ENCODE measurements around the gene DEK. TPM values are rescaled to one million over a fixed set of nuclear protein-coding genes. Genes with fewer than 3 reads are reported as not detected.
A peak's percentile ranks its signal among the peaks of the same experiment; 100 is the strongest.

DEK gene
- total and polyA plus RNA-seq, 12 donors: 23.0 to 78.3 (median 51.9) TPM

DNA sequence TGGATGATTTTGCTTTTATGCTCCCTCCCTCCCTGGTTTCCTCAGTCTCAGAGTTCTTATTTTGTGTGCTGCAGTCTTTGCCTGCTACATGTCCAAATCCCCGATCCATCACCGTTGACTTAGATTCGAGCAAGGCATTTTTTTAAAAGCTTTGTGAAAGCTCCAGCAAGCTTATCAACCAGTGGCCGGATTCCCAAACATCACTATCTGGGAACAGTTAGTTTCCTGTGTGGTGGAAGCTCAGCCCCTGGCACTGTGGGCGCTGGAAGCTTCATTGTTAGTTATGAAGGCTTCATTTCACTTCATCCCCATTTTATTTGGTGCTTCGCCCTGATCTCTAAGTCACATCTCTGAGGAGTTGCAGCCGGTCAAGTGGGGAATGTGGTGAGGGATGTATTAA lies 44.7 kb downstream of the DEK start:
- intact Hi-C loops (cut with DNase I): no loop called here

DNA sequence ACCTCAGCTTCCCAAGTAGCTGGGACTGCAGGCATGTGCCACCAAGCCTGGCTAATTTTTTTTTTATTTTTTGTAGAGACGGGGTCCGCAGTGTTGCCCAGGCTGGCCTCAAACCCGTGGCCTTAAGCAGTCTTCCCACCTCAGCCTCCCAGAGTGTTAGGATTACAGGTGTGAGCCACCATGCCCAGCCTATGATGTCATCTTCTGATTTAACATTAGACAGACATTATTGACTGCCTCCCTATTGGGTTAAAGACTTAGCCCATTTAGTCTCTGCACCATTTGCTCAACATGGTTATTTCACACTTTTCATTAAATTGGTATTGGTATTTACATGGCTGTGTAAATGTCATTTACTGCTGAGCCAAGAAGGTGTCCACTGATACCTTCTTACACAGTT lies 46.1 kb downstream of the DEK start:
- no peak overlapping the region for H3K4me3 ChIP-seq
- peaks cover 0 to 14% (median 6%) of the 10 kb centered on the region in 9 donors for H3K4me1 ChIP-seq
- H3K9me3 ChIP-seq: no peaks in the 10 kb centered on the region
- no peak overlapping the region for H3K27ac ChIP-seq
- intact Hi-C loops (cut with DNase I): no loop called here
- H3K27me3 ChIP-seq: no peaks in the 10 kb centered on the region
- ATAC-seq: no peak
- peaks cover 0 to 92% (median 20%) of the 10 kb centered on the region in 9 donors for H3K36me3 ChIP-seq
- WGBS, 2 donors: 96 to 97% methylated on average over 3 of the region's 3 CpGs
- DNase-seq: no peak
- no peak for TF ChIP-seq CTCF (IDR thresholded peaks at IDR 0.05)

More for the DNA sequence above, 44.7 kb downstream of the DEK start:
- Histone ChIP-seq H3K27me3 (no peaks in the 10 kb centered on the region), H3K9me3 (no peaks in the 10 kb centered on the region), H3K4me1 (peaks cover 0 to 14% (median 6%) of the 10 kb centered on the region in 9 donors), H3K4me3 (no peak overlapping the region), H3K36me3 (peaks cover 0 to 92% (median 16%) of the 10 kb centered on the region in 9 donors), H3K27ac (peak overlapping the region in 2 of 10 donors; percentile 12 to 36)
- 32 to 34% methylated on average over 7 of the region's 7 CpGs for WGBS, 2 donors
- peak in 4 of 8 donors; percentile 38 to 79 (median 64) for ATAC-seq
- no peak for DNase-seq
- no peak for TF ChIP-seq CTCF (IDR thresholded peaks at IDR 0.05)

GRCh38 chr6:18216411-18216810 lies 47.9 kb downstream of the DEK start:
- no peak overlapping the region for H3K27ac ChIP-seq
- DNase-seq (no peak), ATAC-seq (no peak)
- H3K9me3 ChIP-seq: no peaks in the 10 kb centered on the region
- TF ChIP-seq CTCF (IDR thresholded peaks at IDR 0.05): no peak
- no peaks in the 10 kb centered on the region for H3K27me3 ChIP-seq
- 93 to 94% methylated on average over 7 of the region's 7 CpGs for WGBS, 2 donors
- peaks cover 0 to 14% (median 6%) of the 10 kb centered on the region in 9 donors for H3K4me1 ChIP-seq
- intact Hi-C loops (cut with DNase I): no loop called here
- H3K36me3 ChIP-seq: peaks cover 0 to 89% (median 13%) of the 10 kb centered on the region in 9 donors
- H3K4me3 ChIP-seq: no peak overlapping the region

DNA sequence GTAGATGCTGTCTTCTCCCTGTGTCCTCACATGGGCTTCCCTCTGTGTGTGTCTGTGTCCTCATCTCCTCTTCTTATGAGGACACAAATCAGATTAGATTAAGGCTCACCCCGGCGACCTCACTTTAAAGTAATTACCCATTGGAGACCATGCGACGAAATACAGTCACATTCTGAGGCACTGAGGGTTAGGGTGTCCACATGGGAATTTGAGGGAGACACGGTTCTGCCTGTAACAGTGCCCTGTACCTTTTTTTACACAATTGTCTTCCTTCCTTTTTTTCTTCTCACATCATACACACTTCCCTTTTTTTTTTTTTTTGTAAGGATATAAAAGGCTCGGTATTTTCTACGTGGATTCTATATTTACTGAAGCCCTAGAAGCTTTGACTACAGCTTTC lies 48.9 kb downstream of the DEK start:
- DNase-seq (no peak), ATAC-seq (peak in 1 of 8 donors; percentile 18)
- Histone ChIP-seq H3K36me3 (peaks cover 0 to 86% (median 6%) of the 10 kb centered on the region in 9 donors), H3K9me3 (no peaks in the 10 kb centered on the region), H3K27me3 (no peaks in the 10 kb centered on the region), H3K4me3 (no peak overlapping the region), H3K27ac (peak overlapping the region in 1 of 10 donors; percentile 52), H3K4me1 (peaks cover 0 to 14% (median 6%) of the 10 kb centered on the region in 9 donors)
- no peak for TF ChIP-seq CTCF (IDR thresholded peaks at IDR 0.05)
- 67 to 77% methylated on average over 7 of the region's 7 CpGs for WGBS, 2 donors
- intact Hi-C loops (cut with DNase I): no loop called here

Data from heart right ventricle (tissue), 16 donors.